NCI-H345 treated with DMSO at 0.1 percent for 48 hours (cell line): ENCODE measurements around the gene KRTAP5-6.

ENCODE experiments used
- DNase-seq: peaks from one replicate; lab custom pipeline; 2025; ENCODE audit not compliant: unreplicated experiment; lab: John Stamatoyannopoulos, UW

KRTAP5-6 gene

GRCh38 chr11:1701091-1701807 is 4.3 kb downstream of the KRTAP5-6 start:
- no peak for DNase-seq

GRCh38 chr11:1702506-1702905 is 5.5 kb downstream of the KRTAP5-6 start:
- no peak for DNase-seq

GRCh38 chr11:1703146-1703545 is 6.2 kb downstream of the KRTAP5-6 start:
- no peak for DNase-seq

- DNase-seq: no peak
Observed at GRCh38 chr11:1705126-1706052, 8.4 kb downstream of the KRTAP5-6 start.

- no peak for DNase-seq
Observed at GRCh38 chr11:1706634-1707400, 9.8 kb downstream of the KRTAP5-6 start.

- no peak for DNase-seq
Observed at GRCh38 chr11:1707751-1708150, 10.8 kb downstream of the KRTAP5-6 start.

GRCh38 chr11:1708716-1709115 is 11.7 kb downstream of the KRTAP5-6 start:
- DNase-seq: no peak

GRCh38 chr11:1714908-1715885 is 18.2 kb downstream of the KRTAP5-6 start:
- DNase-seq: no peak

GRCh38 chr11:1717745-1718144 is 20.8 kb downstream of the KRTAP5-6 start:
- no peak for DNase-seq

GRCh38 chr11:1718326-1718725 is 21.3 kb downstream of the KRTAP5-6 start:
- no peak for DNase-seq

- no peak for DNase-seq
Observed at GRCh38 chr11:1719781-1720180, 22.8 kb downstream of the KRTAP5-6 start.

- no peak for DNase-seq
Observed at GRCh38 chr11:1727096-1727690, 30.2 kb downstream of the KRTAP5-6 start.

GRCh38 chr11:1727861-1728260 is 30.9 kb downstream of the KRTAP5-6 start:
- no peak for DNase-seq

- no peak for DNase-seq
Observed at GRCh38 chr11:1728301-1728700, 31.3 kb downstream of the KRTAP5-6 start.

- DNase-seq: no peak
Observed at GRCh38 chr11:1728931-1729691, 32.1 kb downstream of the KRTAP5-6 start.

- DNase-seq: no peak
Observed at GRCh38 chr11:1729692-1730011, 32.7 kb downstream of the KRTAP5-6 start.

- no peak for DNase-seq
Observed at GRCh38 chr11:1730059-1730629, 33.1 kb downstream of the KRTAP5-6 start.

- no peak for DNase-seq
Observed at GRCh38 chr11:1731451-1732059, 34.6 kb downstream of the KRTAP5-6 start.
